Activated T-helper 2 cell treated with anti-CD3 and anti-CD28 coated beads, Interferon-gamma antibody, Interleukin-2, Interleukin-4, amounts not matched to agents 10 μg/mL and 5 μg/mL and 100 μg/mL, durations not matched to agents 14 hours and 24 hours and 36 hours (primary cell): Measurements from ENCODE around the gene KRTAP5-3. TPM values are rescaled to one million over a fixed set of nuclear protein-coding genes. Genes with fewer than 3 reads are reported as not detected.
"Not testable (repeated sequence)": the region's sequence is repeated elsewhere in the genome, so short reads cannot be mapped to it uniquely, and the experiment has no call there.

Experiments
- DNase-seq: peaks from one replicate; pipeline ENCODE4 v3.0.0; 2021; ENCODE audit warnings: low spot score
- H3K27ac Mint-ChIP-seq: one replicate; pipeline ENCODE4 v1.8.0; 2021; ENCODE audit warnings: mixed read lengths
- H3K27me3 Mint-ChIP-seq: one replicate; pipeline ENCODE4 v1.8.0; 2021; ENCODE audit warnings: low read depth, mixed read lengths
- H3K36me3 Mint-ChIP-seq: one replicate; pipeline ENCODE4 v1.8.0; 2021; ENCODE audit warnings: low read depth, mixed read lengths
- H3K4me1 Mint-ChIP-seq: one replicate; pipeline ENCODE4 v1.8.0; 2021; ENCODE audit warnings: low read depth, mixed read lengths
- H3K4me3 Mint-ChIP-seq: one replicate; pipeline ENCODE4 v1.8.0; 2021; ENCODE audit warnings: low read depth, mild to moderate bottlenecking, moderate library complexity, mixed read lengths
- H3K9me3 Mint-ChIP-seq: one replicate; pipeline ENCODE4 v1.8.0; 2021; ENCODE audit warnings: mixed read lengths
- intact Hi-C: fragments of 100-400 bp; cut with micrococcal nuclease; formaldehyde crosslinking; loops from one replicate; pipeline ENCODE4 v1.15.1; 2023
- total RNA-seq: library from RNA; stranded (reverse); gene quantifications from 2 replicates; pipeline ENCODE4 v1.2.3, GENCODE V29; 2022

KRTAP5-3 gene
- total RNA-seq, 1 donor from 2014 or later = not detected

GRCh38 chr11:1650034-1650917 lies 42.0 kb upstream of the KRTAP5-3 start:
- Mint-ChIP-seq H3K4me1 (no peaks in the 10 kb centered on the region), H3K36me3 (no peaks in the 10 kb centered on the region), H3K27ac (no peak overlapping the region), H3K27me3 (peaks cover 6% of the 10 kb centered on the region), H3K9me3 (no peaks in the 10 kb centered on the region), H3K4me3 (no peak overlapping the region)
- no peak for DNase-seq
- intact Hi-C loops = loop anchor here (5.0 kb wide), 1 partner anchor 42 kb away; no protein-coding TSS in a partner anchor

- H3K4me3 Mint-ChIP-seq = no peak overlapping the region
- intact Hi-C loops = no loop called here
- H3K27ac Mint-ChIP-seq = no peak overlapping the region
- no peaks in the 10 kb centered on the region for H3K36me3 Mint-ChIP-seq
- H3K9me3 Mint-ChIP-seq = no peaks in the 10 kb centered on the region
- H3K27me3 Mint-ChIP-seq = peaks cover 2% of the 10 kb centered on the region
- H3K4me1 Mint-ChIP-seq = no peaks in the 10 kb centered on the region
- no peak for DNase-seq
Observed at GRCh38 chr11:1648653-1649420, 40.6 kb upstream of the KRTAP5-3 start.

DNA sequence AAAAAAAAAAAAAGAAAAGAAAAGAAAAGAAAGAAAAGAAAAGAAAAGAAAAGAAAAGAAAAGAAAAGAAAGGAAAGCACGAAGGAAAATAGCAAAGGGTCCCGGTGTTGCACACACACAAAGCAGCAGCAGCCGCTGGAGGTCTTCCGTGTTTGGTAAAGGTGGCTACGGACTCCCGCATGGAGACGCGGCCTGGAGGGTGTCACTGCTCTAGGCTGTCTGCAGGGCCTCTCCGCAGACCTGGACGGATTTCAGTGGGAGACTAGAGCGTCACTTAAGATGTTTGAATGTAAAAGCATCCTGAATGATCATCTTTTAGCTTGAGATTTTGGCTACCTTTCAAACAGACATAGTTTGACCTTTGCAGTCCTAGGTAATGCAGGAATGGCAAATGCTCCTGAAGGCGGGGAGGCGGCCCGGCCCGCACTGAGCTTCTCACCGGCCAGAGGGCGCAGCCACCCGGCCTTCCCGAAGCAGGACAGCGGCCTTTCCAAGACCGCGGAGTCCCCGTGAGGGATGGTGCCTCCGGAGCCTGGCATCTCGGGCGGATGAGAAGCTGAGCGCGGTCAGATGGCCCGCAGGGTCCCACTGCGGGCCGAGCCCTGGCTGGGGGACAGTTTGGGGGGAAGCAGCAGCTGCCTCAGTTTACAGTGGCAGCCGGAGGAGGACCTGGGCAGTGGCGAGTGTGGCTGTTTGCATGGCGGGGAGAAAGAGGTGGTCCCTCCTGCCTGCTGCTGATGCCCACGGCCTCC lies 39.8 kb upstream of the KRTAP5-3 start:
- no peaks in the 10 kb centered on the region for H3K36me3 Mint-ChIP-seq
- H3K9me3 Mint-ChIP-seq = no peaks in the 10 kb centered on the region
- no peak for DNase-seq
- no peak overlapping the region for H3K27ac Mint-ChIP-seq
- no peaks in the 10 kb centered on the region for H3K4me1 Mint-ChIP-seq
- intact Hi-C loops = no loop called here
- no peak overlapping the region for H3K4me3 Mint-ChIP-seq
- H3K27me3 Mint-ChIP-seq = peaks cover 2% of the 10 kb centered on the region

DNA sequence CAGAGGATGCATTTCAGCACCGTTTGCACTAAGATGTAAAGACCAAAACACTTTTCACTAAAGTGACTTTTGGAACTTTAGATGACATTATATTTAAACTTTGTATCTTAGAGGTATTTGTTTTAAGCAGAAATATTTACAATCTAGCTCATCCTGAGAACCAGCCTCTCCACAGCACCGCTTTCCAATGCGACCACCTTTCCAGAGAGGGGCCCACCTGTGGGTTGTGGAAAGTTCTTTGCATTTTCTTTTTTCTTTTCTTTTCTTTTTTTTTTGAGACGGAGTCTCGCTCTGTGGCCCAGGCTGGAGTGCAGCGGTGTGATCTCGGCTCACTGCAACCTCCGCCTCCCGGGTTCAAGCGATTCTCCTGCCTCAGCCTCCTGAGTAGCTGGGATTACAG lies 38.3 kb upstream of the KRTAP5-3 start:
- H3K27me3 Mint-ChIP-seq, H3K9me3 Mint-ChIP-seq, H3K4me1 Mint-ChIP-seq, H3K36me3 Mint-ChIP-seq, H3K4me3 Mint-ChIP-seq, H3K27ac Mint-ChIP-seq, intact Hi-C loops, DNase-seq: not testable (repeated sequence)

DNA sequence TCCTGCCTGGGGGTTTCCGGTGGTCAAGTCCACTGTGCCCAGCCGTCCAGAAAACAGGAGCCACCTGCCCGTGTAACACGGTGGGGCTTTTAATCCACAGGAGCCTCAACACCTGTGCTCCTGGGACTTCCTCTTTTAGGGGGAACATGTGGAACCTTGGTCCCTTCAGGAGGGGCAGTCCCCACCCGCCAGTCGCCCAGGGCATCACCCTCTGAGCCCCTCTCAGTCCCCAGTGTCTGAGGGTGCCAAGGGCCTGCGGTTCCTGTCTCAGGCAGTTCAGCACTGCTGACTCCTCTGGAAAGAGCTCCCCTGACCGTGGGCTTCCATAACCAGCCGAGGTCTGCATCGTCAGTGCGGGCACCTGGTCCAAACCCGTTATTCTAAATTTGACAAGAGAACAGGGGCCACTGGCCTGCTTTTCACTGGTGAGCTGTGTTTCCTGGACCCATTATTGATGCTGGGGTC lies 37.1 kb upstream of the KRTAP5-3 start:
- H3K9me3 Mint-ChIP-seq = no peaks in the 10 kb centered on the region
- H3K4me1 Mint-ChIP-seq = no peaks in the 10 kb centered on the region
- intact Hi-C loops = no loop called here
- H3K36me3 Mint-ChIP-seq = no peaks in the 10 kb centered on the region
- H3K4me3 Mint-ChIP-seq = no peak overlapping the region
- no peak overlapping the region for H3K27ac Mint-ChIP-seq
- DNase-seq = no peak
- H3K27me3 Mint-ChIP-seq = no peaks in the 10 kb centered on the region

DNA sequence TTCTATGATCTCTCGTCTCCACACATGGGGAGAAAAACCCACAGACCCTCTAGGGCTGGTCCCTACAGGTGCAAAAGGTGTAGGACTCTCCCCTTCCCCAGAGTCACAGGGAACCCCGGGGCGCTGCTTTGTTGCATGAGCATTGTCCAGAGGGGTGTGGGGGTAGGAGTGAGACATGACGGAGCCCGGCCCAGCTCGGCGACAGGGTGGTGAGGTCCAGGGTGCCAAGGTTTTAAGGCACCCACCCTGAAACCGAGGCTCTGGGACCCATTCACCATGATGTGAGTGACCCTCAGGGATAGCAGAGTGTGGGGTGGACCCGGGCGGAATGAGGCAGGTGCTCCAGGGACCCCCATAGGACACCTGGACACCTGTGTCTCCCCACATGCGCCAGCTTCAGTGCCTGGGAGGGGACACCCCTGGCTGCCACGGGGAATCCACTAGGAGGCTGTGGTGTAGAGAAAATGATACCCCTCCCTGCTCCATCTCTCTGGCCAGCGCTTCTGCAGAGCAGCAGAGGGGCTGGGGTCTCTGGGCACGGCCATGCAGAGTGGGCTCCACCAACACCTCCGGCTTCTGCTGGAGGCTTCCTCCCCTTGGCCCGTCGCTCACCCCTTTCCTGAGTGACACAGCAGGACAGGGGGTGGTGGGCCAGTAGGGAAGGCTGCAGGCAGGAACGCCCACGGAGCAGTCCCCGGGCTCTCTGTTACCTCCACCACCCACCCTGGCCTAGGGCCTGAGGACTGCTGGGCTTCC lies 36.5 kb upstream of the KRTAP5-3 start:
- intact Hi-C loops = no loop called here
- no peaks in the 10 kb centered on the region for H3K9me3 Mint-ChIP-seq
- H3K36me3 Mint-ChIP-seq = no peaks in the 10 kb centered on the region
- peaks cover 2% of the 10 kb centered on the region for H3K4me1 Mint-ChIP-seq
- no peak overlapping the region for H3K4me3 Mint-ChIP-seq
- no peak for DNase-seq
- peaks cover 3% of the 10 kb centered on the region for H3K27me3 Mint-ChIP-seq
- H3K27ac Mint-ChIP-seq = no peak overlapping the region

DNA sequence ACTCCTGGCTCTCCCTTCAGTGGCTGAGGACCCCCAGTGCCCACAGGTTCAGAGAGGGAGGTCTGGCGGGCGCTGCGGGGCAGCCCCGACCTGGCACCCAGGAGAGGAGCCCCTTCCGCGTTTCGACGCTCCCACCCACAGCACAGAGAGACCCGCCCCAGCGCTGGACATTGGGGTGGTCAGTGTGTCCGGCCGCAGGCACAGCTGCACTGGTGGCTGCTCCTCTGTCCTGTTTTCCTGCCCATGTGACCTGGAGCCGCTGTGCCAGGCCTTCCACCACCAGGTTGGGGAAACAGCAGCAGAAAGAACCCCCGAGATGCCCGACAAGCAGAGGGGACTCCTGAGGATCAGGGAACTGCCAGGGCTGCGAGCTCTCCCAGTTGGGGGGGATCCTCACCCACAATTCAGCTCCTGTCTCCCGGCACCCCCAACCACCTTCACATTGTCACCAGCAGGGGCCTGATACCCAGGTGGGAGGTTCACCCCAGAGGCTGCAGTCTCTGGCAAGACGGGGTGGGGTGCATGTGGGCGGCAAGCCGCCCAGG lies 35.0 kb upstream of the KRTAP5-3 start:
- no peak for DNase-seq
- H3K4me3 Mint-ChIP-seq = no peak overlapping the region
- intact Hi-C loops = no loop called here
- no peaks in the 10 kb centered on the region for H3K36me3 Mint-ChIP-seq
- peaks cover 2% of the 10 kb centered on the region for H3K4me1 Mint-ChIP-seq
- H3K9me3 Mint-ChIP-seq = no peaks in the 10 kb centered on the region
- H3K27ac Mint-ChIP-seq = no peak overlapping the region
- peaks cover 3% of the 10 kb centered on the region for H3K27me3 Mint-ChIP-seq

- no peaks in the 10 kb centered on the region for H3K9me3 Mint-ChIP-seq
- no peaks in the 10 kb centered on the region for H3K36me3 Mint-ChIP-seq
Observed at GRCh38 chr11:1642288-1643145, 34.3 kb upstream of the KRTAP5-3 start.

DNA sequence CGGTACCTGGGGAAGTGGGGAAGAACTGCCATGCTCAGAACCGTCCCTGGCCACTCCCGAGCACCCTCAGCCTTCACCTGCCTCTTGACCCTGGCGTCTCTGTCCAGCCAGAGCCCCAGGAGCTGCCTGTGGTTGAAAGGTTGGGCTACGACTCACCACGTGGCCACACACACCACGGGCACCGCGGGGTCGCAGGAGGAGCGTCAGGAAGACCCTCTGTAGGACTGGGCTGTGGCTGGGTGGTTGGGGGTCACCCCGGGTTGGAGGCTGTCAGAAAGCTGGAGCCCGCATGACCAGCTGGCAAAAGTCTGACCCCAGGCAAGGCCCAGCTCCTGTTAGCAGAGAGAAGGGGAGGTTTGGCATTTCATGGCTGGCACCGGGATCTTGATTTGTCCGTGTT lies 32.8 kb upstream of the KRTAP5-3 start:
- intact Hi-C loops = no loop called here
- H3K4me3 Mint-ChIP-seq = no peak overlapping the region
- no peak for DNase-seq
- no peak overlapping the region for H3K27ac Mint-ChIP-seq
- H3K27me3 Mint-ChIP-seq = peaks cover 3% of the 10 kb centered on the region
- peaks cover 2% of the 10 kb centered on the region for H3K4me1 Mint-ChIP-seq
- H3K9me3 Mint-ChIP-seq = no peaks in the 10 kb centered on the region
- H3K36me3 Mint-ChIP-seq = no peaks in the 10 kb centered on the region

More at GRCh38 chr11:1642288-1643145, 34.3 kb upstream of the KRTAP5-3 start:
- peaks cover 3% of the 10 kb centered on the region for H3K27me3 Mint-ChIP-seq
- no peak overlapping the region for H3K4me3 Mint-ChIP-seq
- intact Hi-C loops = no loop called here
- DNase-seq = no peak
- peaks cover 2% of the 10 kb centered on the region for H3K4me1 Mint-ChIP-seq
- no peak overlapping the region for H3K27ac Mint-ChIP-seq

GRCh38 chr11:1640076-1640946 lies 32.0 kb upstream of the KRTAP5-3 start:
- no peaks in the 10 kb centered on the region for H3K9me3 Mint-ChIP-seq
- H3K27ac Mint-ChIP-seq = no peak overlapping the region
- no peak for DNase-seq
- no peaks in the 10 kb centered on the region for H3K36me3 Mint-ChIP-seq
- peaks cover 2% of the 10 kb centered on the region for H3K4me1 Mint-ChIP-seq
- H3K4me3 Mint-ChIP-seq = no peak overlapping the region
- H3K27me3 Mint-ChIP-seq = peaks cover 7% of the 10 kb centered on the region
- intact Hi-C loops = no loop called here

DNA sequence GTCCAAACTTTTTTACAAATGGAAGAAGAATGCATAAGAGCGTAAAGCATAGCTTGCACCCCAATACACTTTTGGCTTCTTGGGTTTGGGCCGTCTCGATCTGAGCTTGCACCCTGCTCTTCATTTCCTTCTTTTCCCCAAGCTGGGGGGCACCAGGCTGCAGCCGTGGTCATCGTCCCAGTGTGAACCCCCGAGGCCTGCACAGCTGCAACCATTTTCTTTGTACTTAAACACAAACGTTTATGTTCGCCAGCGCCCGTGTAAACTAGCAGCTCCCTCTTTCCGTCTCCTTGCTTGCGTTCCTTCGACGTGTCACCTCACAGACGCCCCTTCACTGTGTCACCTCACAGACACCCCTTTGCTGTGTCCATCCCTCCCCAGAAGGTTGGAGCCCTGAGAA lies 31.4 kb upstream of the KRTAP5-3 start:
- intact Hi-C loops = no loop called here
- no peak overlapping the region for H3K4me3 Mint-ChIP-seq
- no peak for DNase-seq
- no peaks in the 10 kb centered on the region for H3K36me3 Mint-ChIP-seq
- H3K4me1 Mint-ChIP-seq = peaks cover 2% of the 10 kb centered on the region
- no peaks in the 10 kb centered on the region for H3K9me3 Mint-ChIP-seq
- peaks cover 7% of the 10 kb centered on the region for H3K27me3 Mint-ChIP-seq
- H3K27ac Mint-ChIP-seq = no peak overlapping the region
